SH-SY5Y (cell line): Measurements from ENCODE around the gene MRPS15.

Source experiments
- GATA2 ChIP-seq: IDR thresholded peaks from 2 replicates; pipeline ENCODE4 v1.6.1; 2011; ENCODE audit warnings: mild to moderate bottlenecking, low read depth, low read length
- GATA3 ChIP-seq: IDR thresholded peaks from 2 replicates; pipeline ENCODE4 v1.6.1; 2011; ENCODE audit warnings: low read depth, mild to moderate bottlenecking, low read length, moderate library complexity

DNA sequence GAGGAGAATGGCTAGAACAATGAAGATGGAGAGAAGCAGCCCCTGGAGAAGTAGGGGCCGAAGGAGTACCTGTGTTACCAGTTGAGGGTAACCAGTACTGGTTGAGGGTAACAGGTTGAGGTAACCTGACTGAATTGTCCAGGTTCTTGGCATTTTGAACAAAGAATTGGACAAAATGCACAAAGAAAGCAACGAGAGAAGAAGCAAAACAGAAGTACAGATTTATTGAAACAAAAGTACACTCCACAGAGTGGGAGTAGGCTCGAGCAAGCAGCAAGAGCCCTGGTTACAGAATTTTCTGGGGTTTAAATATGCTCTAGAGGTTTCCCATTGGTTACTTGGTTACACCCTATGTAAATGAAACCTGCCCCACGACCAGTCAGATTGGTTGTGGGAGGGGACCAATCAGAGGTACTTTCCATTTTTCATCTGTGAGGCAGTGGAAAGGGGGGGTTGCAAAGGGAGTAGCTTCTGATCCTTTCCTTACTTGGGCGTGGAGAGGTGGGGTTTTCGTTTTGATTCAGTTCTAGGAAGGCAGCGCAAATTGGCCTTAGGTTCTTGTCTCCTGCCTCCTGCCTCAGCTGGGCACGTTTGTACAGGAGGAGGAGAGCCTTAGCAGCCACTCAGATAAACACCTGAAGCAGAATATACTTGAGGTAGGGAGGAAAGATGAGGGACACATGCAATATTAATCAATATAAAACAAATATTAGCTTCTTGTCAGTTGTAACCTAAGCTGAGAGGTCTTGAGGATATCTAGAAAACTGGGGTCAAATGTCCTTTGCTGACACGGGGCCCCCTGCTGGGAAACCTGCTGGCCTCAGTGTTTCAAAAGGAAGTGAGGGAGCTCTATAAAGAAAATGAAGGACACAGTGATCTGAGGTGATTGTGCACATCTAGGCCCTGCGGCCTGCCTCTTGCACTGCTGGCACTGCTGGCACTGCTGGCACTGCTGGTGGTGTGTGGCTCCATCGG, 52.2 kb downstream of the MRPS15 start:
- no peak for TF ChIP-seq GATA2
- no peak for TF ChIP-seq GATA3
